H1 (cell line): ENCODE measurements around the gene CA7. TPM values are rescaled to one million over a fixed set of nuclear protein-coding genes. Genes with fewer than 3 reads are reported as not detected.

Source experiments
- CTCF ChIA-PET: fragments of 300-600 bp; sonication (Branson Sonifier 250); formaldehyde crosslinking; loops from one replicate; lab custom pipeline; 2021; ENCODE audit not compliant: partially characterized antibody; lab: Charles Lee
- POLR2A ChIA-PET: fragments of 300-600 bp; sonication (Branson Sonifier 250); formaldehyde crosslinking; loops from one replicate; lab custom pipeline; 2021; ENCODE audit warnings: inconsistent platforms; ENCODE audit not compliant: partially characterized antibody; lab: Charles Lee
- DNase-seq, 2 experiments: peaks; one replicate each; pipeline versions ENCODE4 v3.0.0 to v3.0.0-alpha.2; 2010 to 2022; ENCODE audit warnings: low spot score in 2 of 2, low read depth in 1 of 2, mixed read lengths in 1 of 2
- FAIRE-seq: peaks from 2 replicates; lab custom pipeline; 2011; peaks lifted over from hg19 to GRCh38; lab: Jason Lieb, UNC
- H2AFZ ChIP-seq: 2 replicates; pipeline ENCODE4 v1.8.1; 2012; ENCODE audit warnings: low read length, inconsistent platforms
- H2AK5ac ChIP-seq: 2 replicates; pipeline ENCODE4 v1.6.1; 2013; ENCODE audit warnings: low read depth, low read length
- H2BK120ac ChIP-seq: replicated peaks from 2 replicates; pipeline ENCODE3; 2013; ENCODE audit warnings: low read depth, low read length, inconsistent platforms
- H2BK12ac ChIP-seq: 2 replicates; pipeline ENCODE4 v1.6.1; 2013; ENCODE audit warnings: low read depth, low read length
- H2BK15ac ChIP-seq: 2 replicates; pipeline ENCODE4 v1.6.1; 2013; ENCODE audit warnings: low read length
- H2BK20ac ChIP-seq: 2 replicates; pipeline ENCODE4 v1.6.1; 2013; ENCODE audit warnings: low read length
- H2BK5ac ChIP-seq: 2 replicates; pipeline ENCODE4 v1.6.1; 2013; ENCODE audit warnings: low read depth, low read length
- H3K14ac ChIP-seq: 2 replicates; pipeline ENCODE4 v1.6.1; 2013; ENCODE audit warnings: inconsistent platforms; ENCODE audit not compliant: insufficient read length
- H3K18ac ChIP-seq: 2 replicates; pipeline ENCODE4 v1.6.1; 2013; ENCODE audit warnings: low read length; ENCODE audit errors: extremely low read depth
- H3K23ac ChIP-seq: 2 replicates; pipeline ENCODE4 v1.6.1; 2013; ENCODE audit warnings: inconsistent platforms; ENCODE audit not compliant: insufficient read length
- H3K23me2 ChIP-seq: 2 replicates; pipeline ENCODE4 v1.6.1; 2013; ENCODE audit warnings: low read depth, low read length
- H3K27ac ChIP-seq: 2 replicates; pipeline ENCODE4 v1.6.1; 2011; ENCODE audit warnings: low read depth, low read length, inconsistent platforms
- H3K27me3 ChIP-seq, 4 experiments: replicated peaks in 1 of 4; 1 replicate in 1 of 4; 2 replicates in 3 of 4; pipeline versions ENCODE4 v1.6.1 to v1.8.1; 2011 to 2013; ENCODE audit warnings: low read length in 3 of 4, mild to moderate bottlenecking in 3 of 4, inconsistent platforms in 2 of 4, mixed read lengths in 2 of 4, moderate library complexity in 1 of 4; ENCODE audit not compliant: control insufficient read depth in 3 of 4, insufficient read depth in 3 of 4; ENCODE audit errors: extremely low read depth in 1 of 4
- H3K36me3 ChIP-seq, 4 experiments: 2 replicates each; pipeline versions ENCODE4 v1.6.1 to v1.8.1; 2011 to 2013; ENCODE audit warnings: mild to moderate bottlenecking in 4 of 4, low read length in 3 of 4, moderate library complexity in 2 of 4, control low read depth in 1 of 4, inconsistent platforms in 1 of 4; ENCODE audit not compliant: insufficient read depth in 4 of 4, control insufficient read depth in 2 of 4
- H3K4ac ChIP-seq: replicated peaks from 2 replicates; pipeline ENCODE3; 2013; ENCODE audit warnings: low read length, low read depth, mixed read lengths, inconsistent platforms; ENCODE audit not compliant: insufficient read length
- H3K4me1 ChIP-seq, 4 experiments: replicated peaks in 1 of 4; 1 replicate in 1 of 4; 2 replicates in 3 of 4; pipeline versions ENCODE4 v1.6.1 to v1.8.1; 2011 to 2013; ENCODE audit warnings: low read length in 3 of 4, inconsistent platforms in 2 of 4, mixed read lengths in 1 of 4; ENCODE audit not compliant: insufficient read depth in 4 of 4, control insufficient read depth in 3 of 4
- H3K4me2 ChIP-seq, 2 experiments: 2 replicates each; pipeline versions ENCODE4 v1.6.1 to v1.8.1; 2011 to 2013; ENCODE audit warnings: low read depth in 2 of 2, low read length in 2 of 2, control low read depth in 1 of 2, inconsistent platforms in 1 of 2, mild to moderate bottlenecking in 1 of 2; ENCODE audit not compliant: insufficient read depth in 1 of 2
- H3K4me3 ChIP-seq, 4 experiments: fragments of 200-600, 300-600 bp in 1 of 4; sonication (generic), shearing (Covaris generic), sonication (Bioruptor Twin) in 1 of 4; 2 replicates each; pipeline versions ENCODE4 v1.5.1 to v1.8.1; 2011 to 2016; ENCODE audit warnings: low read length in 4 of 4, low read depth in 3 of 4, control low read depth in 2 of 4, inconsistent platforms in 2 of 4, mild to moderate bottlenecking in 2 of 4, mixed read lengths in 1 of 4, moderate library complexity in 1 of 4; ENCODE audit not compliant: insufficient read depth in 2 of 4; ENCODE audit errors: extremely low read depth in 1 of 4
- H3K56ac ChIP-seq: replicated peaks from 2 replicates; pipeline ENCODE3; 2013; ENCODE audit warnings: low read depth, mild to moderate bottlenecking, mixed read lengths, low read length, inconsistent platforms; ENCODE audit not compliant: insufficient read length
- H3K79me1 ChIP-seq: 2 replicates; pipeline ENCODE4 v1.6.1; 2013; ENCODE audit warnings: low read depth, low read length, control low read depth
- H3K79me2 ChIP-seq, 2 experiments: 2 replicates each; pipeline versions ENCODE4 v1.6.1 to v1.8.1; 2012 to 2013; ENCODE audit warnings: low read length in 2 of 2, mild to moderate bottlenecking in 2 of 2, inconsistent platforms in 1 of 2; ENCODE audit not compliant: insufficient read depth in 2 of 2, control insufficient read depth in 1 of 2
- H3K9ac ChIP-seq, 4 experiments: replicated peaks in 1 of 4; 1 replicate in 1 of 4; 2 replicates in 3 of 4; pipeline versions ENCODE4 v1.6.1 to v1.8.1; 2011 to 2013; ENCODE audit warnings: low read depth in 3 of 4, low read length in 3 of 4, control low read depth in 2 of 4, mild to moderate bottlenecking in 2 of 4, moderate library complexity in 2 of 4, inconsistent platforms in 1 of 4; ENCODE audit errors: extremely low read depth in 1 of 4
- H3K9me3 ChIP-seq, 2 experiments: 2 replicates each; pipeline versions ENCODE4 v1.6.1 to v1.8.1; 2012 to 2013; ENCODE audit warnings: mild to moderate bottlenecking in 2 of 2, moderate library complexity in 2 of 2, control low read depth in 1 of 2, inconsistent platforms in 1 of 2, low read depth in 1 of 2, low read length in 1 of 2, mixed read lengths in 1 of 2; ENCODE audit not compliant: insufficient read depth in 2 of 2
- H4K20me1 ChIP-seq, 2 experiments: replicated peaks in 1 of 2; 2 replicates each; pipeline versions ENCODE3 to v1.8.1; 2011 to 2013; ENCODE audit warnings: inconsistent platforms in 2 of 2, low read length in 2 of 2, mild to moderate bottlenecking in 1 of 2; ENCODE audit not compliant: insufficient read depth in 2 of 2, control insufficient read depth in 1 of 2
- H4K5ac ChIP-seq: 2 replicates; pipeline ENCODE4 v1.6.1; 2013; ENCODE audit warnings: low read length, low read depth, mixed read lengths, inconsistent platforms; ENCODE audit not compliant: insufficient read length
- H4K8ac ChIP-seq: 2 replicates; pipeline ENCODE4 v1.8.0; 2013; ENCODE audit warnings: mild to moderate bottlenecking, moderate library complexity, low read length, inconsistent platforms; ENCODE audit not compliant: insufficient read depth; ENCODE audit errors: extremely low read depth
- H4K91ac ChIP-seq: replicated peaks from 2 replicates; pipeline ENCODE3; 2013; ENCODE audit warnings: low read length, mixed read lengths, inconsistent platforms; ENCODE audit not compliant: insufficient read length
- EP300 ChIP-seq, 2 experiments: IDR thresholded peaks; 1 replicate in 1 of 2; 2 replicates in 1 of 2; pipeline ENCODE4 v1.6.1; 2011 to 2012; ENCODE audit warnings: low read depth in 2 of 2, low read length in 2 of 2, mild to moderate bottlenecking in 2 of 2, borderline replicate concordance in 1 of 2, inconsistent platforms in 1 of 2, moderate library complexity in 1 of 2
- HDAC6 ChIP-seq: IDR thresholded peaks from one replicate; pipeline ENCODE4 v1.7.1; 2012; ENCODE audit warnings: low read depth, mild to moderate bottlenecking, inconsistent platforms, low read length, moderate library complexity
- JUN ChIP-seq: IDR thresholded peaks from 2 replicates; pipeline ENCODE4 v1.6.1; 2011; ENCODE audit warnings: low read depth, mild to moderate bottlenecking, improper control_type of control experiment, low read length
- KDM1A ChIP-seq: fragments of 200-600, 300-600 bp; sonication (generic); IDR thresholded peaks from 2 replicates; pipeline ENCODE4 v1.7.1; 2016; ENCODE audit warnings: mild to moderate bottlenecking, low read length, borderline replicate concordance
- KDM4A ChIP-seq: IDR thresholded peaks from one replicate; pipeline ENCODE4 v1.7.1; 2012; ENCODE audit warnings: low read depth, mild to moderate bottlenecking, moderate library complexity, low read length, inconsistent platforms; ENCODE audit not compliant: severe bottlenecking
- MAFK ChIP-seq: IDR thresholded peaks from 2 replicates; pipeline ENCODE4 v1.6.1; 2012; ENCODE audit warnings: low read depth, mild to moderate bottlenecking, improper control_type of control experiment, low read length
- NANOG ChIP-seq: IDR thresholded peaks from 2 replicates; pipeline ENCODE4 v1.6.1; 2011; ENCODE audit warnings: low read length, low read depth, mild to moderate bottlenecking, inconsistent platforms; ENCODE audit not compliant: insufficient read depth, poor library complexity, severe bottlenecking
- PHF8 ChIP-seq: fragments of 200-600 bp; sonication (generic); conservative IDR thresholded peaks from 2 replicates; pipeline ENCODE4 v1.7.1; 2012; ENCODE audit warnings: low read depth, mild to moderate bottlenecking, inconsistent platforms, low read length, moderate library complexity
- POLR2A ChIP-seq, 2 experiments: IDR thresholded peaks; 1 replicate in 1 of 2; 2 replicates in 1 of 2; pipeline ENCODE4 v1.6.1; 2011; ENCODE audit warnings: low read depth in 2 of 2, low read length in 2 of 2, mild to moderate bottlenecking in 2 of 2; ENCODE audit errors: control extremely low read depth in 1 of 2
- SIN3A ChIP-seq, 2 experiments: IDR thresholded peaks in 1 of 2; conservative IDR thresholded peaks in 1 of 2; 2 replicates each; pipeline ENCODE4 v1.6.1; 2011 to 2012; ENCODE audit warnings: low read length in 2 of 2, improper control_type of control experiment in 1 of 2, low read depth in 1 of 2, mild to moderate bottlenecking in 1 of 2
- YY1 ChIP-seq: IDR thresholded peaks from 2 replicates; pipeline ENCODE4 v1.6.1; 2011; ENCODE audit warnings: low read depth, mild to moderate bottlenecking, low read length
- WGBS, 2 experiments: shearing (Covaris generic) in 1 of 2; methylation state at CpG; one replicate each; pipeline versions ENCODE4 v1.1.6 to v1.1.7; 2013 to 2015; ENCODE audit warnings: low lambda C conversion rate in 2 of 2, mixed read lengths in 2 of 2, inconsistent platforms in 1 of 2, low coverage in 1 of 2, missing lambda C conversion rate in 1 of 2; ENCODE audit not compliant: insufficient replicate concordance in 2 of 2, insufficient coverage in 1 of 2, insufficient read length in 1 of 2; ENCODE audit errors: extremely low coverage in 1 of 2, missing lambda C conversion rate in 1 of 2; 5-methylcytosine and 5-hydroxymethylcytosine counted together
- polyA plus RNA-seq, 7 experiments: library from polyadenylated mRNA; depleted of rRNA in 3 of 7; stranded (reverse) in 5 of 7; unstranded in 2 of 7; fragments of >200 nt in 5 of 7; fragments of 200-250 nt in 2 of 7; gene quantifications; 1 replicate in 5 of 7; 2 replicates in 1 of 7; 4 replicates in 1 of 7; pipeline versions ENCODE4 v1.2.1 to v1.2.3, GENCODE V29; 2011 to 2013; ENCODE audit warnings: missing spikeins in 2 of 7, mixed read lengths in 2 of 7
- total RNA-seq: library from RNA; stranded (reverse); fragmentation: NEBNext Ultra II Directional; extraction: Animal tissue kit (Norgen Biotek cat#: 25700); gene quantifications from 2 replicates; pipeline ENCODE4 v1.2.1, GENCODE V29; 2021

Gene CA7
- total and polyA plus RNA-seq, 2 of the 8 experiments (the other 6 are each of a cell fraction or from before 2014, with no cell fraction given): 1.7 to 2.7 TPM

DNA sequence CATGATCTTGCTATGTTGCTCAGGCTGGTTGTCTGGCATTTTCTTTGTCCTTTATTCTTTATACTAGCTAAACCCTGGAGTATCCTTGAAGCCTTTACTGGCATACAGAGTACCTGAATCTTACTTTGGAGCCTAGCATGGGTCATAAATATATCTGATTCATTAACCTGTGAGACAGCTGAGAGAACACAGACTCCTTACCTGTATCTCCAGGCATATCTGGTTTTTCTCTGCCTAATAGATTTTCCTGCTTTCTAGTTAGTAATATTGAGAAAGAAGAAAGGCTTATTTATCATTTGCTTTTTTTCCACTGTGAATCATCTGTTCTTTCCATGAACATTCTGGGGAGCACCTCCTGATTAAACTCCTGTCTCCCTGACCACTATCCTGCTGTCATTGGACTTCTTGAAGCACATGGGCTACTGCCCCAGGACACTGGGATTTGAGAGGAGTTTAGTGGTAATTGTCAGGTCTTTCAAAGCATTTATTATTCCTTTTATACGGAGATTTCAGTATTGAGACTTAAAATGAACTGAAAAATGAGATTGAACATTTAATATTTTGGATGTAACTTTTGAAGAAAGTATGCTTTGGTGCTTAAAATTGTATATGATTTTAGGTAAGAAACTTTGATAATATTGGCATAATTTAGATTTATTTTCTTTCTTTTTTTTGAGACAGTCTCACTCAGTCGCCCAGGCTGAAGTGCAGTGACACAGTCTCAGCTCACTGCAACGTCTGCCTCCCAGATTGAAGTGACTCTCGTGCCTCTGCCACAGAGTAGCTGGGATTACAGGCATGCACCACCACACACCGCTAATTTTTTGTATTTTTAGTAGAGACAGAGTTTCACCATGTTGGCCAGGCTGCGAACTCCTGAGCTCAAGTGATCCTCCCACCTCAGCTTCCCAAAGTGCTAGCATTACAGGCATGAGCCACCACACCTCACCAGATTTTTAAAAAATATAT is 44.7 kb downstream of the CA7 start:
- Histone ChIP-seq H3K4me3 (no peak overlapping the region), H4K5ac (no peak overlapping the region), H3K23ac (no peak overlapping the region), H2BK120ac (no peak overlapping the region), H2AK5ac (no peak overlapping the region), H3K18ac (no peak overlapping the region), H3K36me3 (peaks cover 10 to 34% (median 22%) of the 10 kb centered on the region in 4 experiments), H3K4me1 (no peaks in the 10 kb centered on the region), H3K4ac (no peak overlapping the region), H2AFZ (no peak overlapping the region), H3K9ac (no peak overlapping the region), H3K79me2 (peaks cover 0 to 11% of the 10 kb centered on the region in 2 experiments; a peak in 1 of 4 replicates), H2BK20ac (no peak overlapping the region), H3K4me2 (no peak overlapping the region), H3K14ac (no peak overlapping the region), H2BK5ac (no peak overlapping the region), H2BK12ac (no peak overlapping the region), H3K9me3 (no peaks in the 10 kb centered on the region), H4K91ac (no peak overlapping the region), H3K23me2 (no peaks in the 10 kb centered on the region), H3K79me1 (peaks cover 10% of the 10 kb centered on the region), H4K8ac (no peak overlapping the region), H3K27me3 (no peaks in the 10 kb centered on the region), H2BK15ac (no peak overlapping the region), H4K20me1 (peaks cover 7 to 18% of the 10 kb centered on the region in 2 experiments), H3K56ac (no peak overlapping the region), H3K27ac (no peak overlapping the region)
- POLR2A ChIA-PET: interaction anchor here (2.4 kb wide), 1 partner anchor 8 kb away, joined by 12 read pairs; the partner anchor contains the start of gene PDP2
- no peak for DNase-seq
- WGBS, 2 experiments: 92% methylated on average over 6 of the region's 6 CpGs; no CpG with 5 or more reads in 1 of the 2 experiments
- FAIRE-seq: no peak
- CTCF ChIA-PET: interaction anchor here (0.6 to 42.0 kb wide), 4 partner anchors 21 to 521 kb away, joined by 3 to 1009 read pairs (median 4); partner anchors contain the start of genes CDH16 and RRAD
- TF ChIP-seq YY1 (no peak), KDM4A (no peak), SIN3A (conservative IDR thresholded peaks at IDR 0.05 in 1 of 2, IDR thresholded peaks at IDR 0.05 in 1 of 2; ENCODE audit: low read depth in 1 of 2, low read length in 2 of 2) (no peak), MAFK (no peak), POLR2A (IDR thresholded peaks at IDR 0.05; ENCODE audit: control extremely low read depth in 1 of 2, low read depth in 2 of 2, low read length in 2 of 2) (no peak), KDM1A (no peak), NANOG (no peak), PHF8 (no peak), JUN (no peak), HDAC6 (no peak), EP300 (IDR thresholded peaks at IDR 0.05; ENCODE audit: borderline replicate concordance in 1 of 2, low read depth in 2 of 2, low read length in 2 of 2) (no peak)
